HL-60 (cell line): ENCODE measurements around the gene E2F8.

Source experiments
- DNase-seq, 2 experiments: peaks; one replicate each; pipeline ENCODE4 v3.0.0-alpha.2; 2010 to 2020; ENCODE audit warnings: low read depth in 1 of 2, low spot score in 1 of 2
- H3K27ac ChIP-seq: fragments of 250-450 bp; sonication (Bioruptor Pico); replicated peaks from 2 replicates; pipeline ENCODE4 v1.5.1; 2020; ENCODE audit warnings: mild to moderate bottlenecking, moderate library complexity
- H3K27me3 ChIP-seq: fragments of 250-450 bp; sonication (Bioruptor Pico); 2 replicates; pipeline ENCODE4 v1.5.1; 2021; ENCODE audit warnings: mild to moderate bottlenecking, moderate library complexity; ENCODE audit not compliant: insufficient read depth, poor library complexity, severe bottlenecking
- H3K4me3 ChIP-seq: replicated peaks from 2 replicates; pipeline ENCODE4 v1.5.1; 2011; ENCODE audit warnings: mild to moderate bottlenecking, control low read depth, low read length; ENCODE audit not compliant: insufficient read depth
- GABPA ChIP-seq: IDR thresholded peaks from 2 replicates; pipeline ENCODE4 v1.6.1; 2012; ENCODE audit warnings: low read depth
- POLR2AphosphoS5 ChIP-seq: IDR thresholded peaks from 2 replicates; pipeline ENCODE4 v1.6.1; 2012; ENCODE audit warnings: low read depth
- SPI1 ChIP-seq: IDR thresholded peaks from 2 replicates; pipeline ENCODE4 v1.6.1; 2012; ENCODE audit warnings: low read depth, mild to moderate bottlenecking, borderline replicate concordance
- TF ChIP-seq, protein P1 (sequence below): IDR thresholded peaks from 2 replicates; pipeline ENCODE4 v1.6.1; 2012; ENCODE audit warnings: low read depth; ENCODE audit not compliant: insufficient replicate concordance
- TF ChIP-seq, protein P2 (sequence below): IDR thresholded peaks from one replicate; pipeline ENCODE4 v1.5.1; 2011; ENCODE audit warnings: low read length, control low read depth, inconsistent platforms; ENCODE audit not compliant: insufficient read depth

Gene E2F8

DNA sequence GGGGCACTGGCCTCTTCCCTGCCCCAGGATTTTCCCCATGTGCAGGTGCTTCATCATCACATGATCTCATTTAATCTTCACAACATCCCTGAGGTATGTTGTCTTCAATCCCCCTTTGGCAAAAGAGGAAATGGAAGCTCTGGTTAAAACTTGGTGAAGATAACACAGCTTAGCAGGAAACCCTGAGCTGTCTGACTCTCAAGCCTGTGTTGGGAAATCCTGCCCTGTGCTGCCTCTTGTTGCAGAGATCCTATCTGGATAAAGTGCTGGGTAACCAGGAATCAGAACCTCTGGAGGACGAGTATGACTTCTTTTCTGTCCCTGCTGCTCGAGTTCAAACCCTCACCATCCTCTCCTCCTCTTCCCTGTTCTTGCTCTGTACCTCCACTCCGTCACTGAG is 13.1 kb upstream of the E2F8 start:
- Histone ChIP-seq H3K27ac (no peak overlapping the region), H3K4me3 (no peak overlapping the region), H3K27me3 (no peaks in the 10 kb centered on the region)
- DNase-seq = peak in 1 of 2 experiments; percentile 41
- TF ChIP-seq GABPA (no peak), SPI1 (peak; percentile 80)
- TF ChIP-seq, protein P1, sequence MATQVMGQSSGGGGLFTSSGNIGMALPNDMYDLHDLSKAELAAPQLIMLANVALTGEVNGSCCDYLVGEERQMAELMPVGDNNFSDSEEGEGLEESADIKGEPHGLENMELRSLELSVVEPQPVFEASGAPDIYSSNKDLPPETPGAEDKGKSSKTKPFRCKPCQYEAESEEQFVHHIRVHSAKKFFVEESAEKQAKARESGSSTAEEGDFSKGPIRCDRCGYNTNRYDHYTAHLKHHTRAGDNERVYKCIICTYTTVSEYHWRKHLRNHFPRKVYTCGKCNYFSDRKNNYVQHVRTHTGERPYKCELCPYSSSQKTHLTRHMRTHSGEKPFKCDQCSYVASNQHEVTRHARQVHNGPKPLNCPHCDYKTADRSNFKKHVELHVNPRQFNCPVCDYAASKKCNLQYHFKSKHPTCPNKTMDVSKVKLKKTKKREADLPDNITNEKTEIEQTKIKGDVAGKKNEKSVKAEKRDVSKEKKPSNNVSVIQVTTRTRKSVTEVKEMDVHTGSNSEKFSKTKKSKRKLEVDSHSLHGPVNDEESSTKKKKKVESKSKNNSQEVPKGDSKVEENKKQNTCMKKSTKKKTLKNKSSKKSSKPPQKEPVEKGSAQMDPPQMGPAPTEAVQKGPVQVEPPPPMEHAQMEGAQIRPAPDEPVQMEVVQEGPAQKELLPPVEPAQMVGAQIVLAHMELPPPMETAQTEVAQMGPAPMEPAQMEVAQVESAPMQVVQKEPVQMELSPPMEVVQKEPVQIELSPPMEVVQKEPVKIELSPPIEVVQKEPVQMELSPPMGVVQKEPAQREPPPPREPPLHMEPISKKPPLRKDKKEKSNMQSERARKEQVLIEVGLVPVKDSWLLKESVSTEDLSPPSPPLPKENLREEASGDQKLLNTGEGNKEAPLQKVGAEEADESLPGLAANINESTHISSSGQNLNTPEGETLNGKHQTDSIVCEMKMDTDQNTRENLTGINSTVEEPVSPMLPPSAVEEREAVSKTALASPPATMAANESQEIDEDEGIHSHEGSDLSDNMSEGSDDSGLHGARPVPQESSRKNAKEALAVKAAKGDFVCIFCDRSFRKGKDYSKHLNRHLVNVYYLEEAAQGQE = no peak

DNA sequence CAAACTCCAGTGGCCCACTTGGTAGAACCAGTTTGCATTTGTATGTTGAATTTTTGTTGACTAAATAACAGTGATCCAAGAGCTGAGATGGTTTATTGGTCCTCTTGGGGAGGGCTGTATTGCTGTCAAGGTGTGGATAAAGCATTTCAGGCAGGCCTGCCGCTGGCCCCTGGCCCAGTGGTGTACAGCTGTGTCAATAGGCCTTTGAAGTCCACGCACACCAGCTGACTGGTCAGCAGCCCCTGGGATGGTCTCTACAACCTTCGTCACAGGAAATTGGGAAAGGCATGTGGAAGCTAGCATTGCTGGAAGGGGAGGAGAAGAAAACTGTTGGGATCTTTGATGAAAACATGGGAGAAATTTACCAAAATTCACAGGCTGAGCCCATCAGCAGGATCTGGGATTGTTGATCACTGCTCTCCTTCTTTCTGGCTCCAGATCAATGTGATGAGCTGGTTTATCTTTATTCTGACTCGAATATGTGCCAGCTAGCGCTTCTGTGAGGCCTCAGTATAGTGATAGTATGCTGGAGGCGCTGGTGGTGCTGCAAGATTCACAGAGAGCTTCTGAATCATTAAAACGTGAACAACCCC is 12.5 kb upstream of the E2F8 start:
- DNase-seq = no peak

DNA sequence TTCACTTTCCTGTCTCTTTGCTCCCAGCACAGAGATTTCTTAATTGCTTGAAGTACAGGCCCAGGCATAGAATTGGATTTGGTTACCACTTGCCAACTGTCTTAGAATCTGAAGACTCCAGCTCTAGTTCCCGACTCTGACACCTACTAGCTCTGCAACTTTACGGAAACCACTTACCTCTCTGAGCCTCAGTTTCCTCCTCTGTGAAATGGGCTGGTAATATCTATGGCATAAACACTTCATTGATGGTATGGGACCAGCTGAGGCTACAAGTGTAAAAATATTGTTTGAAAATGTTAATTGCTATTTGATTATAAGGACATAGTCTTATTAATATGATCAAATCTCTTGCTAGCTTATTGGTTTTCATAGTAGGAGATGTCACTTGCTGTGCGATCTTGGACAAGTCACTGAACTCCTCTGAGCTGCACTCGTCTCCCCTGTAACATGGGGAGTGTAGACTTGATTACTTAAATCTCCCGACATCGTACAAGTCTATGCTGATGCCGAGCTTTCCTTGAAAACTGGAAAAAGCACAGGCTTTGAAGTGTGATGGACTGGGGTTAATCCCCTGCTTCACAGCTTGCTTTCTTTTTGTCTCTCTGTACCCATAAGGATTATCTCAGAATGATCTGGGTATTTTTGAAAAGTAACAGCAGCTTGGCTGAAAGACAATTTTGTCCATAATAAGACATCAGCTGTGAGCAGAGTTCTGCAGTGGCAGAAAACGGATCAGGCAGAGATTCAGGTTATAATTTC is 11.8 kb upstream of the E2F8 start:
- no peak overlapping the region for H3K4me3 ChIP-seq
- H3K27ac ChIP-seq = no peak overlapping the region
- DNase-seq = no peak
- H3K27me3 ChIP-seq = no peaks in the 10 kb centered on the region
- TF ChIP-seq, protein P1 = no peak
- TF ChIP-seq SPI1 (no peak), POLR2AphosphoS5 (no peak)
- TF ChIP-seq, protein P2, sequence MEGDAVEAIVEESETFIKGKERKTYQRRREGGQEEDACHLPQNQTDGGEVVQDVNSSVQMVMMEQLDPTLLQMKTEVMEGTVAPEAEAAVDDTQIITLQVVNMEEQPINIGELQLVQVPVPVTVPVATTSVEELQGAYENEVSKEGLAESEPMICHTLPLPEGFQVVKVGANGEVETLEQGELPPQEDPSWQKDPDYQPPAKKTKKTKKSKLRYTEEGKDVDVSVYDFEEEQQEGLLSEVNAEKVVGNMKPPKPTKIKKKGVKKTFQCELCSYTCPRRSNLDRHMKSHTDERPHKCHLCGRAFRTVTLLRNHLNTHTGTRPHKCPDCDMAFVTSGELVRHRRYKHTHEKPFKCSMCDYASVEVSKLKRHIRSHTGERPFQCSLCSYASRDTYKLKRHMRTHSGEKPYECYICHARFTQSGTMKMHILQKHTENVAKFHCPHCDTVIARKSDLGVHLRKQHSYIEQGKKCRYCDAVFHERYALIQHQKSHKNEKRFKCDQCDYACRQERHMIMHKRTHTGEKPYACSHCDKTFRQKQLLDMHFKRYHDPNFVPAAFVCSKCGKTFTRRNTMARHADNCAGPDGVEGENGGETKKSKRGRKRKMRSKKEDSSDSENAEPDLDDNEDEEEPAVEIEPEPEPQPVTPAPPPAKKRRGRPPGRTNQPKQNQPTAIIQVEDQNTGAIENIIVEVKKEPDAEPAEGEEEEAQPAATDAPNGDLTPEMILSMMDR = no peak

More for the DNA sequence above, 12.5 kb upstream of the E2F8 start:
- Histone ChIP-seq H3K27ac (no peak overlapping the region), H3K4me3 (no peak overlapping the region), H3K27me3 (no peaks in the 10 kb centered on the region)
- TF ChIP-seq GABPA (no peak), SPI1 (no peak), POLR2AphosphoS5 (no peak)
- TF ChIP-seq, protein P2 = no peak
- TF ChIP-seq, protein P1 = no peak
